ENCODE data around the gene ATF5. TPM values are rescaled to one million over a fixed set of nuclear protein-coding genes. Genes with fewer than 3 reads are reported as not detected.
A peak's percentile ranks its signal among the peaks of the same experiment; 100 is the strongest.

The ATF5 gene
- total RNA-seq, 3 donors from 2014 or later, result 10.7 to 25.0 (median 16.1) TPM

GRCh38 chr19:49926515-49926914 lies 2.5 kb upstream of the ATF5 start:
- peaks cover 15% of the 10 kb centered on the region for H3K4me1 ChIP-seq (ENCODE audit: low read depth)
- intact Hi-C loops (cut with DNase I, micrococcal nuclease), result no loop called here
- DNase-seq (peak in 1 of 3 donors; percentile 11), ATAC-seq (no peak)
- H3K9me3 ChIP-seq, result no peaks in the 10 kb centered on the region
- TF ChIP-seq, protein P1, sequence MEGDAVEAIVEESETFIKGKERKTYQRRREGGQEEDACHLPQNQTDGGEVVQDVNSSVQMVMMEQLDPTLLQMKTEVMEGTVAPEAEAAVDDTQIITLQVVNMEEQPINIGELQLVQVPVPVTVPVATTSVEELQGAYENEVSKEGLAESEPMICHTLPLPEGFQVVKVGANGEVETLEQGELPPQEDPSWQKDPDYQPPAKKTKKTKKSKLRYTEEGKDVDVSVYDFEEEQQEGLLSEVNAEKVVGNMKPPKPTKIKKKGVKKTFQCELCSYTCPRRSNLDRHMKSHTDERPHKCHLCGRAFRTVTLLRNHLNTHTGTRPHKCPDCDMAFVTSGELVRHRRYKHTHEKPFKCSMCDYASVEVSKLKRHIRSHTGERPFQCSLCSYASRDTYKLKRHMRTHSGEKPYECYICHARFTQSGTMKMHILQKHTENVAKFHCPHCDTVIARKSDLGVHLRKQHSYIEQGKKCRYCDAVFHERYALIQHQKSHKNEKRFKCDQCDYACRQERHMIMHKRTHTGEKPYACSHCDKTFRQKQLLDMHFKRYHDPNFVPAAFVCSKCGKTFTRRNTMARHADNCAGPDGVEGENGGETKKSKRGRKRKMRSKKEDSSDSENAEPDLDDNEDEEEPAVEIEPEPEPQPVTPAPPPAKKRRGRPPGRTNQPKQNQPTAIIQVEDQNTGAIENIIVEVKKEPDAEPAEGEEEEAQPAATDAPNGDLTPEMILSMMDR (IDR thresholded peaks at IDR 0.05), result no peak
- H3K36me3 ChIP-seq (ENCODE audit: low read depth), result no peaks in the 10 kb centered on the region
- no peak overlapping the region for H3K4me3 ChIP-seq

GRCh38 chr19:49927526-49928264 lies 1.3 kb upstream of the ATF5 start:
- TF ChIP-seq, protein P1 (IDR thresholded peaks at IDR 0.05), result no peak
- Histone ChIP-seq H3K9me3 (no peaks in the 10 kb centered on the region), H3K4me1 (ENCODE audit: low read depth) (peaks cover 15% of the 10 kb centered on the region), H3K4me3 (no peak overlapping the region), H3K36me3 (ENCODE audit: low read depth) (no peaks in the 10 kb centered on the region)
- intact Hi-C loops (cut with DNase I, micrococcal nuclease), result no loop called here
- DNase-seq, result peak in 1 of 3 donors; percentile 23
- ATAC-seq, result no peak

DNA sequence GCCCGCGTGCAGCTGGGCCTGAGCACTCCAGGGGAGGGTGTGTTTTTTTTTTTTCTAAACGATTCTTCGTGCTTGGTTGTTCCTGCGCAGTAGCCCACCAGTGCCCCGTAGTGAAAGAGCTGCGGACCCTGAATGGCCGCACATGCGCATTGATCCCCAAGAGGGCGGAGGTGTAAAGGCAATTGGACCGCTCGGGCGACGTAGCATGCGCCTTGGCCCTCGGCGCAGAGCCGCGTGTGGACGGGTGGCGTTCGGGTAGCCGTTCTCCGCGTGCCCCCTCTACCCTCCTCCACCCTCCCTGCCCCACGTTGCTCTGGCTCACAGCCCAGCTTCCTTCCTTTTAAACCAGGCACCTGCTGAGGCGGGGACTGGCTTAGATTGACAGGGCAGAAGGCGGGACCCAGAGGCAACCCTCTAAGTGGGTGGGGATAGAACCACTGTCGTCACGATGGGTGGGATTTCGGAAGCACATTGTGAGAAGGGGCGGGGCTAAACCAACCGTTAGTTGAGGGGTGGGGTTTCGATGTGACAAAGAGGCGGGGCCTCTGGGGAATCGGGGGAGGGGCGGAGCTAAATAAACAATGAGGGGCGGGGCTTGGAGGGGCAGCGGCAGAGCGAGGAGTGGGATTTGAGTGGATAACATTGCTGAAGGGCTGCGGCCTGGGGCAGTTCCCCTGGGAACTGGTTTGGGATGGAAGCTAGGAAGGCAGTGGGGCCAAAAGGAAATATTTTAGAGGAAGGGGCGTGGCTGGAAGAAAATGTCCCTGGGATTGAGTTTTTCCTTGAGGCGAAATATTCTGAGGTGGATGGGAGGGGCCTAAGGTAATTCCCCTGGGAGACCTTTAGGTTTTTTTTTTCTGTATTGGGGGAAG lies 842 bp downstream of the ATF5 start:
- Histone ChIP-seq H3K4me1 (ENCODE audit: low read depth) (peaks cover 18% of the 10 kb centered on the region), H3K36me3 (ENCODE audit: low read depth) (no peaks in the 10 kb centered on the region), H3K9me3 (no peaks in the 10 kb centered on the region), H3K4me3 (peak overlapping the region; percentile 88)
- DNase-seq (peak; percentile 91 to 94 (median 93)), ATAC-seq (peak; percentile 89)
- intact Hi-C loops (cut with DNase I, micrococcal nuclease), result loop anchor here in 1 of 2 donors (10.0 kb wide), 1 partner anchor 55 kb away; no protein-coding TSS in a partner anchor
- TF ChIP-seq, protein P1 (IDR thresholded peaks at IDR 0.05), result no peak

DNA sequence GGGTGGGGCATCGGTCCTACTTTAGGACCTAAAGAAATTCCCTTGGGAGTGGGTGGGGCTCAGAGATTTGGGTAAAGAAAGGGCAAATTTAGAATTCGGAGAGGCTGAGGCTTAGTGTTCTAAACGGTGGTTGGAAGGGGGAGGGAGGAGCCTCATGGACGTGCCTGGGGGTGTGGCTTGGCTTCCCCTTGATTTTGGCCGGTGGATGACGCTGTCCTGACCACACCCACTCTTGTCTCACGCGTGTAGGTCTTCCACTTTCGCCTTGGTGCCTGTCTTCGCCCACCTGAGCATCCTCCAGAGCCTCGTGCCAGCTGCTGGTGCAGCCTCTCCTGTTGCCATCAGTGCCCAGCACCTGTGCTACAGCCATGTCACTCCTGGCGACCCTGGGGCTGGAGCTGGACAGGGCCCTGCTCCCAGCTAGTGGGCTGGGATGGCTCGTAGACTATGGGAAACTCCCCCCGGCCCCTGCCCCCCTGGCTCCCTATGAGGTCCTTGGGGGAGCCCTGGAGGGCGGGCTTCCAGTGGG lies 1.5 kb downstream of the ATF5 start:
- ATAC-seq, result no peak
- intact Hi-C loops (cut with DNase I, micrococcal nuclease), result loop anchor here in 1 of 2 donors (10.0 kb wide), 1 partner anchor 54 kb away; no protein-coding TSS in a partner anchor
- peak; percentile 32 to 70 (median 44) for DNase-seq

More for the DNA sequence above, 1.5 kb downstream of the ATF5 start:
- H3K9me3 ChIP-seq, result no peaks in the 10 kb centered on the region
- no peaks in the 10 kb centered on the region for H3K36me3 ChIP-seq (ENCODE audit: low read depth)
- TF ChIP-seq, protein P1 (IDR thresholded peaks at IDR 0.05), result no peak
- H3K4me3 ChIP-seq, result no peak overlapping the region
- peaks cover 18% of the 10 kb centered on the region for H3K4me1 ChIP-seq (ENCODE audit: low read depth)

All from mucosa of descending colon (tissue), 3 donors.